Body of pancreas (tissue), 4 donors: Measurements from ENCODE around the gene SLC25A14. TPM values are rescaled to one million over a fixed set of nuclear protein-coding genes. Genes with fewer than 3 reads are reported as not detected.

Experiments used
- ATAC-seq: fragments of 150-250 bp; one replicate; pipeline ENCODE4 v1.9.1; 2016
- DNase-seq, 4 donors: peaks; one replicate each; pipeline ENCODE4 v3.0.0-alpha.2; 2019
- H3K27ac ChIP-seq, 4 donors: fragments of 200-600 bp; sonication (generic); 1 replicate in 3 of 4; 2 replicates in 1 of 4; pipeline versions ENCODE4 v1.5.1 to v1.6.1; 2016 to 2019; ENCODE audit warnings: mild to moderate bottlenecking in 1 of 4, mixed read lengths in 1 of 4, moderate library complexity in 1 of 4
- H3K27me3 ChIP-seq, 2 donors: fragments of 200-600 bp; sonication (generic); one replicate each; pipeline ENCODE4 v1.6.0; 2016; ENCODE audit warnings: mild to moderate bottlenecking in 1 of 2
- H3K36me3 ChIP-seq, 2 donors: fragments of 200-600 bp; sonication (generic); replicated peaks in 1 of 2; 2 replicates each; pipeline ENCODE4 v1.5.1; 2016; ENCODE audit warnings: low read depth in 2 of 2; ENCODE audit not compliant: insufficient read depth in 1 of 2
- H3K4me1 ChIP-seq: fragments of 200-600 bp; sonication (generic); one replicate; pipeline ENCODE4 v1.6.0; 2016
- H3K4me3 ChIP-seq, 2 donors: fragments of 200-600 bp; sonication (generic); 1 replicate in 1 of 2; 2 replicates in 1 of 2; pipeline ENCODE4 v1.5.1; 2016 to 2019
- H3K9me3 ChIP-seq, 3 donors: fragments of 200-600 bp; sonication (generic); 1 replicate in 2 of 3; 2 replicates in 1 of 3; pipeline ENCODE4 v1.5.1; 2016
- CTCF ChIP-seq, 7 experiments: fragments of 450-650 bp in 4 of 7; fragments of 200-600 bp in 3 of 7; sonication (generic) in 3 of 7; IDR thresholded peaks; one replicate each; pipeline ENCODE4 v1.5.1; 2016 to 2019; ENCODE audit warnings: antibody characterized with exemption in 7 of 7
- POLR2A ChIP-seq, 3 donors: fragments of 450-650 bp; IDR thresholded peaks; one replicate each; pipeline ENCODE4 v1.6.1; 2016; ENCODE audit warnings: antibody characterized with exemption in 3 of 3, mild to moderate bottlenecking in 2 of 3
- WGBS, 2 donors: methylation state at CpG; one replicate each; pipeline ENCODE4 v1.1.5; 2017; 5-methylcytosine and 5-hydroxymethylcytosine counted together
- intact Hi-C: fragments of 100-400 bp; cut with DNase I; formaldehyde crosslinking; loops from one replicate; pipeline ENCODE4 v1.15.1; 2023
- small RNA-seq: library from RNA; depleted of rRNA; stranded (forward); fragments of <200 nt; gene quantifications from one replicate; pipeline ENCODE3, GENCODE V24; 2016
- total RNA-seq, 2 donors: library from RNA; depleted of rRNA; stranded (reverse); fragments of >200 nt; gene quantifications; one replicate each; pipeline ENCODE4 v1.1.0, GENCODE V29; 2016

SLC25A14 gene
- total RNA-seq, 2 donors from 2014 or later, result 10.6 to 18.5 TPM

DNA sequence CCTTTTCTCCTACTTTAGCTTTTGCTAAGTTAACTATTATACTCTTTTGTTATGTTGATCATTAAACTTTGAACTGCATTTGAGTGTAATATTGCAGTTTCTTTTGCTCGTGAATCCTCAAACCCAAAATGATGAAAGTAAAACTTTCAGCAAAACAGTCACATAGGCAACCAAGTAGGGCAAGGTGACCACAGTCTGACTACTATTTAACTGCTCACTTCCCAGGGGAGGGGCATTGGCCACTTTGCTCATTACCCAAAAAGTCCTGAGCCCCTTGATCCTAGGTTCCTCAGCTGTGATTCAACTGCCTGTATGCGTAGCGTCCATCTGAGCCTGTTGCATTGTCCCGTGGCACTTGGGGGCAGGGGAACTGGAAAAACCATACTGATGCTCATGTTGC lies 79.0 kb downstream of the SLC25A14 start:
- no peaks in the 10 kb centered on the region for H3K4me1 ChIP-seq

GRCh38 chrX:130419263-130419662 lies 79.5 kb downstream of the SLC25A14 start:
- H3K36me3 ChIP-seq, result no peaks in the 10 kb centered on the region
- 65 to 93% methylated on average over 2 of the region's 2 CpGs for WGBS, 2 donors
- ATAC-seq, result no peak

More for the DNA sequence above, 79.0 kb downstream of the SLC25A14 start:
- WGBS, 2 donors, result 75 to 83% methylated on average over 1 to 4 of the region's 4 CpGs
- H3K27me3 ChIP-seq, result no peaks in the 10 kb centered on the region
- intact Hi-C loops, result no loop called here
- no peak overlapping the region for H3K27ac ChIP-seq
- ATAC-seq (no peak), DNase-seq (no peak)
- TF ChIP-seq CTCF (IDR thresholded peaks at IDR 0.05), result no peak
- TF ChIP-seq POLR2A (IDR thresholded peaks at IDR 0.05), result no peak
- H3K4me3 ChIP-seq, result no peak overlapping the region
- H3K9me3 ChIP-seq, result no peaks in the 10 kb centered on the region
- no peaks in the 10 kb centered on the region for H3K36me3 ChIP-seq

More at GRCh38 chrX:130419263-130419662, 79.5 kb downstream of the SLC25A14 start:
- Histone ChIP-seq H3K9me3 (no peaks in the 10 kb centered on the region), H3K4me3 (no peak overlapping the region), H3K27me3 (no peaks in the 10 kb centered on the region), H3K27ac (no peak overlapping the region), H3K4me1 (no peaks in the 10 kb centered on the region)
- intact Hi-C loops, result no loop called here
- TF ChIP-seq CTCF (IDR thresholded peaks at IDR 0.05) (no peak), POLR2A (IDR thresholded peaks at IDR 0.05) (no peak)
- DNase-seq, result no peak

Small RNA genes within 50 kb of the gene (small RNA-seq; reads per million reads assigned to genes)
- gene AL035423.1 (not detected), gene RNU6-1130P (not detected)

Other genes starting within 250 kb of the SLC25A14 start
- 1 to 10 TPM; 1.6 to 3.6 TPM for gene ELF4, start 229.4 kb upstream of the SLC25A14 start, total RNA-seq
- gene AIFM1, start 174.1 kb upstream of the SLC25A14 start, total RNA-seq, result 10 to 100 TPM; 14.8 to 22.4 TPM
- gene RAB33A, start 168.0 kb upstream of the SLC25A14 start, total RNA-seq, result under 1 TPM in 1 of 2 donors, not detected in 1; 0.78 TPM
- 1 to 10 TPM; 2.6 to 2.9 TPM for gene ZNF280C, start 71.0 kb upstream of the SLC25A14 start, total RNA-seq
- gene GPR119, start 45.8 kb downstream of the SLC25A14 start, total RNA-seq, result 10 to 100 TPM in 1 of 2 donors, 1 to 10 TPM in 1; 1.8 to 15.2 TPM
- gene RBMX2, start 62.1 kb downstream of the SLC25A14 start, total RNA-seq, result 10 to 100 TPM in 1 of 2 donors, 1 to 10 TPM in 1; 7.0 to 13.2 TPM